Measurements from ENCODE around the gene KRT35. TPM values are rescaled to one million over a fixed set of nuclear protein-coding genes. Genes with fewer than 3 reads are reported as not detected.

The KRT35 gene
- total and polyA plus RNA-seq, 2 experiments from 2014 or later, result not detected

GRCh38 chr17:41467561-41467960 lies 13.4 kb downstream of the KRT35 start (continued):
- TF ChIP-seq, protein P1, sequence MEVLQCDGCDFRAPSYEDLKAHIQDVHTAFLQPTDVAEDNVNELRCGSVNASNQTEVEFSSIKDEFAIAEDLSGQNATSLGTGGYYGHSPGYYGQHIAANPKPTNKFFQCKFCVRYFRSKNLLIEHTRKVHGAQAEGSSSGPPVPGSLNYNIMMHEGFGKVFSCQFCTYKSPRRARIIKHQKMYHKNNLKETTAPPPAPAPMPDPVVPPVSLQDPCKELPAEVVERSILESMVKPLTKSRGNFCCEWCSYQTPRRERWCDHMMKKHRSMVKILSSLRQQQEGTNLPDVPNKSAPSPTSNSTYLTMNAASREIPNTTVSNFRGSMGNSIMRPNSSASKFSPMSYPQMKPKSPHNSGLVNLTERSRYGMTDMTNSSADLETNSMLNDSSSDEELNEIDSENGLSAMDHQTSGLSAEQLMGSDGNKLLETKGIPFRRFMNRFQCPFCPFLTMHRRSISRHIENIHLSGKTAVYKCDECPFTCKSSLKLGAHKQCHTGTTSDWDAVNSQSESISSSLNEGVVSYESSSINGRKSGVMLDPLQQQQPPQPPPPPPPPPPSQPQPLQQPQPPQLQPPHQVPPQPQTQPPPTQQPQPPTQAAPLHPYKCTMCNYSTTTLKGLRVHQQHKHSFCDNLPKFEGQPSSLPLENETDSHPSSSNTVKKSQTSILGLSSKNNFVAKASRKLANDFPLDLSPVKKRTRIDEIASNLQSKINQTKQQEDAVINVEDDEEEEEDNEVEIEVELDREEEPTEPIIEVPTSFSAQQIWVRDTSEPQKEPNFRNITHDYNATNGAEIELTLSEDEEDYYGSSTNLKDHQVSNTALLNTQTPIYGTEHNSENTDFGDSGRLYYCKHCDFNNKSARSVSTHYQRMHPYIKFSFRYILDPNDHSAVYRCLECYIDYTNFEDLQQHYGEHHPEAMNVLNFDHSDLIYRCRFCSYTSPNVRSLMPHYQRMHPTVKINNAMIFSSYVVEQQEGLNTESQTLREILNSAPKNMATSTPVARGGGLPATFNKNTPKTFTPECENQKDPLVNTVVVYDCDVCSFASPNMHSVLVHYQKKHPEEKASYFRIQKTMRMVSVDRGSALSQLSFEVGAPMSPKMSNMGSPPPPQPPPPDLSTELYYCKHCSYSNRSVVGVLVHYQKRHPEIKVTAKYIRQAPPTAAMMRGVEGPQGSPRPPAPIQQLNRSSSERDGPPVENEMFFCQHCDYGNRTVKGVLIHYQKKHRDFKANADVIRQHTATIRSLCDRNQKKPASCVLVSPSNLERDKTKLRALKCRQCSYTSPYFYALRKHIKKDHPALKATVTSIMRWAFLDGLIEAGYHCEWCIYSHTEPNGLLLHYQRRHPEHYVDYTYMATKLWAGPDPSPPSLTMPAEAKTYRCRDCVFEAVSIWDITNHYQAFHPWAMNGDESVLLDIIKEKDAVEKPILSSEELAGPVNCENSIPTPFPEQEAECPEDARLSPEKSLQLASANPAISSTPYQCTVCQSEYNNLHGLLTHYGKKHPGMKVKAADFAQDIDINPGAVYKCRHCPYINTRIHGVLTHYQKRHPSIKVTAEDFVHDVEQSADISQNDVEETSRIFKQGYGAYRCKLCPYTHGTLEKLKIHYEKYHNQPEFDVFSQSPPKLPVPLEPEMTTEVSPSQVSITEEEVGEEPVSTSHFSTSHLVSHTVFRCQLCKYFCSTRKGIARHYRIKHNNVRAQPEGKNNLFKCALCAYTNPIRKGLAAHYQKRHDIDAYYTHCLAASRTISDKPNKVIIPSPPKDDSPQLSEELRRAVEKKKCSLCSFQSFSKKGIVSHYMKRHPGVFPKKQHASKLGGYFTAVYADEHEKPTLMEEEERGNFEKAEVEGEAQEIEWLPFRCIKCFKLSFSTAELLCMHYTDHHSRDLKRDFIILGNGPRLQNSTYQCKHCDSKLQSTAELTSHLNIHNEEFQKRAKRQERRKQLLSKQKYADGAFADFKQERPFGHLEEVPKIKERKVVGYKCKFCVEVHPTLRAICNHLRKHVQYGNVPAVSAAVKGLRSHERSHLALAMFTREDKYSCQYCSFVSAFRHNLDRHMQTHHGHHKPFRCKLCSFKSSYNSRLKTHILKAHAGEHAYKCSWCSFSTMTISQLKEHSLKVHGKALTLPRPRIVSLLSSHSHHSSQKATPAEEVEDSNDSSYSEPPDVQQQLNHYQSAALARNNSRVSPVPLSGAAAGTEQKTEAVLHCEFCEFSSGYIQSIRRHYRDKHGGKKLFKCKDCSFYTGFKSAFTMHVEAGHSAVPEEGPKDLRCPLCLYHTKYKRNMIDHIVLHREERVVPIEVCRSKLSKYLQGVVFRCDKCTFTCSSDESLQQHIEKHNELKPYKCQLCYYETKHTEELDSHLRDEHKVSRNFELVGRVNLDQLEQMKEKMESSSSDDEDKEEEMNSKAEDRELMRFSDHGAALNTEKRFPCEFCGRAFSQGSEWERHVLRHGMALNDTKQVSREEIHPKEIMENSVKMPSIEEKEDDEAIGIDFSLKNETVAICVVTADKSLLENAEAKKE (CRISPR knock-in tag; IDR thresholded peaks at IDR 0.05), result no peak
- TF ChIP-seq, protein P2, sequence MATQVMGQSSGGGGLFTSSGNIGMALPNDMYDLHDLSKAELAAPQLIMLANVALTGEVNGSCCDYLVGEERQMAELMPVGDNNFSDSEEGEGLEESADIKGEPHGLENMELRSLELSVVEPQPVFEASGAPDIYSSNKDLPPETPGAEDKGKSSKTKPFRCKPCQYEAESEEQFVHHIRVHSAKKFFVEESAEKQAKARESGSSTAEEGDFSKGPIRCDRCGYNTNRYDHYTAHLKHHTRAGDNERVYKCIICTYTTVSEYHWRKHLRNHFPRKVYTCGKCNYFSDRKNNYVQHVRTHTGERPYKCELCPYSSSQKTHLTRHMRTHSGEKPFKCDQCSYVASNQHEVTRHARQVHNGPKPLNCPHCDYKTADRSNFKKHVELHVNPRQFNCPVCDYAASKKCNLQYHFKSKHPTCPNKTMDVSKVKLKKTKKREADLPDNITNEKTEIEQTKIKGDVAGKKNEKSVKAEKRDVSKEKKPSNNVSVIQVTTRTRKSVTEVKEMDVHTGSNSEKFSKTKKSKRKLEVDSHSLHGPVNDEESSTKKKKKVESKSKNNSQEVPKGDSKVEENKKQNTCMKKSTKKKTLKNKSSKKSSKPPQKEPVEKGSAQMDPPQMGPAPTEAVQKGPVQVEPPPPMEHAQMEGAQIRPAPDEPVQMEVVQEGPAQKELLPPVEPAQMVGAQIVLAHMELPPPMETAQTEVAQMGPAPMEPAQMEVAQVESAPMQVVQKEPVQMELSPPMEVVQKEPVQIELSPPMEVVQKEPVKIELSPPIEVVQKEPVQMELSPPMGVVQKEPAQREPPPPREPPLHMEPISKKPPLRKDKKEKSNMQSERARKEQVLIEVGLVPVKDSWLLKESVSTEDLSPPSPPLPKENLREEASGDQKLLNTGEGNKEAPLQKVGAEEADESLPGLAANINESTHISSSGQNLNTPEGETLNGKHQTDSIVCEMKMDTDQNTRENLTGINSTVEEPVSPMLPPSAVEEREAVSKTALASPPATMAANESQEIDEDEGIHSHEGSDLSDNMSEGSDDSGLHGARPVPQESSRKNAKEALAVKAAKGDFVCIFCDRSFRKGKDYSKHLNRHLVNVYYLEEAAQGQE (IDR thresholded peaks at IDR 0.05; ENCODE audit: unreplicated experiment), result no peak

DNA sequence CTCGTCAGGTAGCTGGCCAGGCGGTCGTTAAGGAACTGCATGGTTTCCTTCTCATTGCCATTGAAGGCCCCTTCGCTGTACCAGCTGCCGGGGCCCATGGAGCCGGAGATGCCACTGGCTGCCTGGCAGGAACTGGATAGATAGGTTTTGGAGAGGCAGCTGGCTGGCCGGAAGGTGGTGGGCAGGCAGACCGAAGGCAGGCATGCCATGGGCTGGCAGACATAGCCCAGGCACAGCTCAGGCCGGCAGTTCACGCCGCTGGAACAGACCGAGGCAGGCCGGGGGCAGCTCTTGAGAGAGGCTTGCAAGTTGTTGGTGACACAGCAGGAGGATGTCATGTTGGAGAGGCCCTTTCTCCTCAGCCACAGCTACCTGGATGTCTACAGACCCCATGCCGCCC lies 14.0 kb downstream of the KRT35 start, which contains the start of gene KRT32:
KRT32 (minus strand) TSS at position 399 of the 400 bp plus-strand sequence; CDS start at position 338, 61 bp downstream.
- no peak within 1 kb of the TSS for H3K27ac Mint-ChIP-seq
- no peaks in the 10 kb centered on the region for H3K4me1 Mint-ChIP-seq
- no peak for TF ChIP-seq ZNF331 (CRISPR knock-in tag; IDR thresholded peaks at IDR 0.05; ENCODE audit: low read depth)
- Histone ChIP-seq H3K4me1 (ENCODE audit: insufficient read depth) (no peaks in the 10 kb centered on the region), H4K20me1 (replicated peaks; ENCODE audit: insufficient read depth) (no peaks in the 10 kb centered on the region), H3F3A (replicated peaks; ENCODE audit: low read depth) (no peaks in the 10 kb centered on the region), H2AFZ (no peak within 1 kb of the TSS), H3K4me3 (no peak within 1 kb of the TSS), H3K9me2 (ENCODE audit: insufficient read depth) (0 out of 2 replicates have a peak, but pooled peaks cover 7% of the 10 kb centered on the region), H3K4me2 (no peak within 1 kb of the TSS), H3K79me2 (replicated peaks; ENCODE audit: insufficient read depth) (no peaks in the 10 kb centered on the region), H3K27ac (ENCODE audit: low read depth) (no peak within 1 kb of the TSS), H3K36me3 (ENCODE audit: insufficient read depth) (no peaks in the 10 kb centered on the region), H3K27me3 (ENCODE audit: insufficient read depth) (no peaks in the 10 kb centered on the region)
- H3K27me3 Mint-ChIP-seq (ENCODE audit: insufficient read depth, low read depth, poor library complexity), result peaks cover 5% of the 10 kb centered on the region
- DNase-seq (ENCODE audit: low spot score) (no peak), ATAC-seq (no peak)
- H3K9me3 Mint-ChIP-seq, result peaks cover 12% of the 10 kb centered on the region; the same call in 2 of the 3 replicates
- H3K4me3 Mint-ChIP-seq, result no peak within 1 kb of the TSS
- no peaks in the 10 kb centered on the region for H3K36me3 Mint-ChIP-seq (ENCODE audit: low read depth)

Data from GM23338 (cell line).